GM13976 (cell line): ENCODE data around the gene CCDC183.

Source experiments
- DNase-seq: peaks from one replicate; pipeline ENCODE4 v3.0.0; 2012; ENCODE audit warnings: low spot score
- in situ Hi-C: fragments of 300-500 bp; cut with MboI; formaldehyde crosslinking; loops from one replicate; pipeline ENCODE4 v1.12.0; 2022; ENCODE audit warnings: low sequenced_read_pairs, mixed read lengths, inconsistent platforms; ENCODE audit not compliant: unreplicated experiment
- TF ChIP-seq, protein P1 (sequence below): IDR thresholded peaks from 2 replicates; pipeline ENCODE4 v1.5.1; 2012; ENCODE audit warnings: borderline replicate concordance, mild to moderate bottlenecking; ENCODE audit not compliant: insufficient read depth; ENCODE audit errors: extremely low read depth, missing control alignments, control extremely low read depth

The CCDC183 gene

DNA sequence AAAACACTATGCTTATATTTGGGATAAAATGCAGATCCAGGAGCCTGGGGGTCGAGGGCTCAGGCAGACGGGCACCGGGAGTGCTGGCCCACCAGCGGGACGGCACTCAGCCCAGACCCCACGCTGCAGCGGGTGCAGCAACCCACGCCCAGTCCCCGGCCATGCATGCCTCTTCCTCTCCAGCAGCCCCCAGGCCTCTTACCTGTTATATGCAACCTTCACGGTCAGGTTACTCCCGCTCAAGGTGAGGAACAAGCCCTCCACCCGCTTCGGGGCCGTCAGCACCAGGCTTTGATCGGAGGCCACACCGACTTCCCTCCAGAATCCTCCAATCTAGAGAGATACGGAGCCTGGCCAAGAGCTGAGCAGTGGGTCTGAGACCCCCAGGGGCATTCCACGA is 39.3 kb upstream of the CCDC183 start:
- in situ Hi-C loops: no loop called here
- DNase-seq: no peak
- TF ChIP-seq, protein P1, sequence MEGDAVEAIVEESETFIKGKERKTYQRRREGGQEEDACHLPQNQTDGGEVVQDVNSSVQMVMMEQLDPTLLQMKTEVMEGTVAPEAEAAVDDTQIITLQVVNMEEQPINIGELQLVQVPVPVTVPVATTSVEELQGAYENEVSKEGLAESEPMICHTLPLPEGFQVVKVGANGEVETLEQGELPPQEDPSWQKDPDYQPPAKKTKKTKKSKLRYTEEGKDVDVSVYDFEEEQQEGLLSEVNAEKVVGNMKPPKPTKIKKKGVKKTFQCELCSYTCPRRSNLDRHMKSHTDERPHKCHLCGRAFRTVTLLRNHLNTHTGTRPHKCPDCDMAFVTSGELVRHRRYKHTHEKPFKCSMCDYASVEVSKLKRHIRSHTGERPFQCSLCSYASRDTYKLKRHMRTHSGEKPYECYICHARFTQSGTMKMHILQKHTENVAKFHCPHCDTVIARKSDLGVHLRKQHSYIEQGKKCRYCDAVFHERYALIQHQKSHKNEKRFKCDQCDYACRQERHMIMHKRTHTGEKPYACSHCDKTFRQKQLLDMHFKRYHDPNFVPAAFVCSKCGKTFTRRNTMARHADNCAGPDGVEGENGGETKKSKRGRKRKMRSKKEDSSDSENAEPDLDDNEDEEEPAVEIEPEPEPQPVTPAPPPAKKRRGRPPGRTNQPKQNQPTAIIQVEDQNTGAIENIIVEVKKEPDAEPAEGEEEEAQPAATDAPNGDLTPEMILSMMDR: no peak

DNA sequence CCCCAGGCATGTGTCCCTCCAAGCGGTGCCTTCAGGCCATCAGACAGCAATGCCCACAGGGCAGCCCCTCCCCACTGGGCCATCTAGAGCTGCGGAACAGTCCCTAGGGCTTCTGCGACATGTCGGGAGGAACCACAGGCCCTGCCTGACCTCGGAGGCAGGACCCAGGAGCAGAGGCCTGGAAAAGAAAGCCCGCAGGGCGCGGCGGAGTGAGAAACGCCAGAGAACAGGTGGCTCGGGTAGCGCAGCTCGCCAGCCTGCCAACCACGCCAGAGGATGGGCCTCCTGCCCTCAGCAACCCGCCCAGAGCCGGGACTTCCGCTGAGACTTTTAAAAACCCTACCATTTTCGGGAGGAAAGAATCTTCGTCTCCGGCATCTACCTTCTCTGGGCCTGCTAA is 38.8 kb upstream of the CCDC183 start:
- no peak for DNase-seq
- in situ Hi-C loops: no loop called here
- TF ChIP-seq, protein P1: no peak

DNA sequence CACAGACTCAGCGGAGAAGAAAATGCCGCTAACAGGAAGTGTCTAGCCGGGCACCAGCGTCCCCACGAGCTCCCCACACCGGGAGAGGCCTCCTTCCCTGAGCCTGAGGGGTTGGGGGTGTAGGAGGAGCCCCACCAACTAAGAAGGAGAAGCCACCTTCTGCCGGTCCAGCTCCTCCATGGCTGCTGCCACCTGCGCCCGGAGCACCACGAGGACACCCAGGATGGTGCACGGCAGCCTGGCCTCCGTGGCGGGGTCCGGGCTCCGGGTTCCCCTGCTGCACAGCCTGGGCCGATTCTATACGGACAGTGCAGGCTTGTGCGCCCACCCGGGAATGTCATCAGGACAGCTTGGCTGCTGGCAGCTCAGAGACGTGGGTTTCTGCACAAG is 38.4 kb upstream of the CCDC183 start:
- no peak for DNase-seq
- TF ChIP-seq, protein P1: no peak
- in situ Hi-C loops: no loop called here

DNA sequence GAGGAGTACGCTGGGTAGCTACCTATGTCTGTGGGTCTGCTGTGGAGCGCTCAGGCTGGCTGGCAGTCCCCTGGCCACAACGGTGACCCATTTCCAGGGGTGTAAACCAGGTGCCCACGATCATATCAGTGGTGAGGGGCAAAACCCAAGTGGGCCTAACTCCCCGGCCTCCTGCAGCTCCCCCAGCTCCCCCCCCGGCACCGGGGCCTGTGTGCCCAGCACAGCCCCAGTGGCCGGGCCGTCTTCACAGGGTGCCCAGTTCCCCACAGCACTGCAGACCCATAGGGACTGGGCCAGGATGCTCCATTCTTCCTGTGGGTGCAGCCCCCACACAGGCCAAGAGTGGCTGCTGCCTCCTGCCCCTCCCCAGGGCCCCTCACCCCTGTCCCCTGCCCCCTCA is 37.1 kb upstream of the CCDC183 start:
- in situ Hi-C loops: no loop called here
- no peak for DNase-seq
- TF ChIP-seq, protein P1: no peak

DNA sequence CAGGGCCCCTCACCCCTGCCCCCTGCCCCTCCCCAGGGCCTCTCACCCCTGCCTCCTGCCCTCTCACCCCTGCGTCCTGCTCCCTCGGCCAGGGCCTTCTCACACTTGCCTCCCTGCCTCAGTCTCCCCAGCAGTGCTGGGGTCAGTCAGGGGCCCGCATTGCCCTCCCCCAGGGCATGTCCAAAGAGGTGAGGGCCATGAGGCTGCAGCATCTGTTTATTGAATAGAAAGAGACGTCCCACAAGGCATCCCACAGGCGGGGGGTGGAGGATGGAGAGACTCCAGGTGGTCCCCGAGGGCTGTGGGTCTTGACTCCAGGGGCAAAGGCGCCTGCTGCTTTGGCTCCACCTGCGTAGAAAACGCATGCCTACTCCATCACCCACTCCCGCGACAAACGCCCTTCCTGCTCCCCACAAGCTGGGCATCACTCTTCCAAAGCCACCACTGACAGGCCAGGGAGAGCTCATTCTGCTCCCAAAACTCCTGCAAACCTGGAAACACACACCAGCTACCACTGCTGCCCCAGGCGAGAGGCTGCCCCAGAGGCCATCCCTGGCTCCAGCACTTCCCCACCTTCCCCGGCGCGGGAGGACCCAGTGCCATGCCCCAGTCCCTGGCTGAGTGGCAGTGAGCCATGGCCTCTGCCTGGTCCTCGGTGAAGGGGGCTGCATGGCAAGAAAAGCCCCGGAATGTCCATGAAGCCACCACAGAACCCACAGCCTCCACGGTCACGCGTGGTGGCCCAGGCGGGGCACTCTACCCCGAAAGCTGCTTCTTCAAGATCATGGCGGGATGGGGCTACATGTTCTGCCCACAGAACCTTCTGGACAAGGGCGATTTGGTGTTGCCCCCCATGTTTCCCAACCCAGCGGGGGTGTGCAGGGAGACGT is 36.5 kb upstream of the CCDC183 start:
- in situ Hi-C loops: no loop called here
- DNase-seq: no peak
- TF ChIP-seq, protein P1: no peak

DNA sequence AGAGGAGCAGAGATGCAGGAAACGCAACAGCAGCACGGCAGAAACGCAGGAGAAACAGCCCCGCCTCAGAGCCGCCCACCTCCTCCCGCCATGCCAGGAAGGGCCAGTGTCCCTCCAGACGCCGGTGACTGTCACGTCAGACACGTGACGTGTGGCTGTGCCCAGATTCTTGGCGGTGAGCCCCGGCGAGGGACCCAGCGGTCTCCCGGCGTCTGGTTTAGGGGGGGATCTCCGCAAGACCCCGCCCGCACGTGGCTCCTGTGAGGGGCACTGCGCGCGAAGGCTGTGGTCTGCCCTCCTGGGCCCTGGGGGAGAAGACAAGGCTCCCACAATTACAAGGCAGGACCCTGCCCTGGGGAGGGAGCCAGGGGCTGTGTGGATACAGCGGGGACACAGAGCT is 35.7 kb upstream of the CCDC183 start:
- DNase-seq: no peak
- in situ Hi-C loops: no loop called here
- TF ChIP-seq, protein P1: no peak
